Lower leg skin (tissue), 4 donors: Measurements from ENCODE around the gene BIN1. TPM values are rescaled to one million over a fixed set of nuclear protein-coding genes. Genes with fewer than 3 reads are reported as not detected.

Experiments
- DNase-seq, 2 donors: peaks; one replicate each; pipeline ENCODE4 v3.0.0-alpha.2; 2019; ENCODE audit warnings: low spot score in 2 of 2
- H3K4me3 ChIP-seq: fragments of 200-600 bp; sonication (generic); 2 replicates; pipeline ENCODE4 v1.5.1; 2017; ENCODE audit warnings: mild to moderate bottlenecking, low read depth; ENCODE audit not compliant: poor library complexity, severe bottlenecking
- POLR2A ChIP-seq, 2 donors: fragments of 450-650 bp; IDR thresholded peaks; one replicate each; pipeline ENCODE4 v1.6.1; 2016 to 2017; ENCODE audit warnings: antibody characterized with exemption in 2 of 2, mild to moderate bottlenecking in 1 of 2, moderate library complexity in 1 of 2
- WGBS, 2 donors: methylation state at CpG; one replicate each; pipeline ENCODE4 v1.1.5; 2018; 5-methylcytosine and 5-hydroxymethylcytosine counted together
- intact Hi-C: fragments of 100-400 bp; cut with DNase I; formaldehyde crosslinking; loops from one replicate; pipeline ENCODE4 v1.15.0; 2023; ENCODE audit warnings: low total_unique reads
- total RNA-seq, 4 donors: library from RNA; depleted of rRNA; stranded (reverse); fragments of >200 nt; gene quantifications; one replicate each; pipeline ENCODE4 v1.1.0, GENCODE V29; 2016
- TF ChIP-seq, protein P1 (sequence below), 3 donors: fragments of 450-650 bp; IDR thresholded peaks; one replicate each; pipeline ENCODE4 v1.5.1; 2016; ENCODE audit warnings: antibody characterized with exemption in 3 of 3, mild to moderate bottlenecking in 3 of 3, moderate library complexity in 2 of 3

Gene BIN1
- total RNA-seq, 4 donors from 2014 or later = 8.4 to 18.2 (median 9.8) TPM

DNA sequence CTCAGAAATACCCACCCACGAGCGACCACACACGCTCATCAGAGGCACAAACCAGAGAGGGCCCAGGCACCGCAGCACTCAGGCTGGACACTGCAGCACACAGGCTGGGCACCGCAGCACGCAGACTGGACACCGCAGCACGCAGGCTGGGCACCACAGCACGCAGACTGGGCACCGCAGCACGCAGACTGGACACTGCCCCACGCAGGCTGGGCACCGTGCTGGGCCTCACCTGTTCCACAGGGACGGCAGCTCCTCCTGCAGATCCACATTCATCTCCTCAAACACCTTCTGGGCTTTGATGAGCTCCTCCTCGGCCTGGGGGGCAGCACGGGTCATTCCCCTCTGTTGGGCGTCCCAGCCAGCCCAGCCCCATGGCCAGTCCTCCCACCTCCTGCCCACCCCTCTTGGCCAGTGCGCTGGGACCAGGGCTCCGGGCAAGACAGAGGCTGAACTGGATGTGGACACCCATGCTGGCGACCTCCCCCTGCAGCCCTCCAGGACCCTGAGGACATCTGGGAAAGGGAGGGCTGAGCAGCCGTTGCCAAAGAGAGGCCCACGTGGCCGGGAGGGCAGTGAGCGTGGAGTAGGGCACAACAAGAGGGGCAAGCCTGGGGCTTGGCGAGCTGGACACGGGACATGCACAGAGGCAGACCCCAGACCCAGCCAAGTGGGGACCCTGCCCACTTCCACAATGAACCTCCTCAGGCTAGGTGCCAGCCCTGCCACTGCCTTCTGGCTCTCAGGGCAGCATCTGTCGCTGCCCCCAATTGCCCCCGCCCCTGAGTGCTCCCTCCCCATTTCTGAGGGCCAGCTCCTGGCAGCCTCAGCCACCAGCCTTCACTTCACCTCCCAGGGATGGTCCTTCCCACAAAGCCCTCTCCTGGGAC is 43.0 kb downstream of the BIN1 start:
- TF ChIP-seq, protein P1, sequence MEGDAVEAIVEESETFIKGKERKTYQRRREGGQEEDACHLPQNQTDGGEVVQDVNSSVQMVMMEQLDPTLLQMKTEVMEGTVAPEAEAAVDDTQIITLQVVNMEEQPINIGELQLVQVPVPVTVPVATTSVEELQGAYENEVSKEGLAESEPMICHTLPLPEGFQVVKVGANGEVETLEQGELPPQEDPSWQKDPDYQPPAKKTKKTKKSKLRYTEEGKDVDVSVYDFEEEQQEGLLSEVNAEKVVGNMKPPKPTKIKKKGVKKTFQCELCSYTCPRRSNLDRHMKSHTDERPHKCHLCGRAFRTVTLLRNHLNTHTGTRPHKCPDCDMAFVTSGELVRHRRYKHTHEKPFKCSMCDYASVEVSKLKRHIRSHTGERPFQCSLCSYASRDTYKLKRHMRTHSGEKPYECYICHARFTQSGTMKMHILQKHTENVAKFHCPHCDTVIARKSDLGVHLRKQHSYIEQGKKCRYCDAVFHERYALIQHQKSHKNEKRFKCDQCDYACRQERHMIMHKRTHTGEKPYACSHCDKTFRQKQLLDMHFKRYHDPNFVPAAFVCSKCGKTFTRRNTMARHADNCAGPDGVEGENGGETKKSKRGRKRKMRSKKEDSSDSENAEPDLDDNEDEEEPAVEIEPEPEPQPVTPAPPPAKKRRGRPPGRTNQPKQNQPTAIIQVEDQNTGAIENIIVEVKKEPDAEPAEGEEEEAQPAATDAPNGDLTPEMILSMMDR (IDR thresholded peaks at IDR 0.05) = no peak
- TF ChIP-seq POLR2A (IDR thresholded peaks at IDR 0.05) = no peak
- no peak for DNase-seq
- 83 to 86% methylated on average over 18 to 21 of the region's 28 CpGs for WGBS, 2 donors
- intact Hi-C loops = no loop called here
- no peak overlapping the region for H3K4me3 ChIP-seq

DNA sequence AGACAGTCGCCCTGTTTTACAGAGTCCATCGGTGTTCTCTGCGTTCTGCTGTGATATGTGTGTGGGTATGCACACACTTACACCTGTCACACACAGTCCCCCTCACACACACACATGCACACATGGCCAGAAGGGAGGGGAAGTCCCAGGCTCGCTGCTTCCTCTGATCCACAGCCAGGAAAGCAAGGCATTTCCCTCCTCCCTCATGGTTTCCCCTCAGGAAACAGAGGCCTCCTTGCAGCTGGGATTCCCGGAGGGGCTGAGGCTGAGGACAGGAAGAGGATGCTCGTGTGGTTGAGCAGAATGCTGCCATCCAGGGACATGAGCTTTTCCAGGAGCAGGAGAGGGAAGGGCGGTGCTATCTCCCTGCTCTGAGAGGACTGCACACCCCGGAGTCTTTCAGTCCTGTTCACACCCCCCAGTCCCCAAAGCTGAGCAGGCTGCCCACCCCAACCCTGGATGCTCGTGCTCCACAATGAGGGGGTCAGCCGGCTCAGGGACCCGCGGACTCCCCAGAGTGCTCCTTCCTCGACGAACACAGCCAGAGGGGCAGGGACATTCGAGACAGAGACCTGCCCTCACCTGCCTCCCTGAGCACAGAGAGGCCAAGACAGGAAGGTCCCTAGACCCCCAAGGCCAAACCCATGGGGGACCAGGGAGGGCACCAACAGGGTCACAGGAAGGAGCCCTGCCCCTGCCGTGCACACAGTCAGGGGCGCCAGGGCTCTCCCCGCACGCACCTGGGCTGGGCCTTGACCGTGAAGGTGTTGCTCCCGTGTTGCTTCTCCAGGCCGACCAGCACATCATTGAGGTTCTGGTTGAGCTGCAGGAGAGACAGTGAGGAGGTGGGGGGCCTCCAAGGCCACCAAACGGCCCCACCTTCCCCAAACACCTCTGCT is 45.3 kb downstream of the BIN1 start:
- no peak for DNase-seq
- intact Hi-C loops = no loop called here
- no peak overlapping the region for H3K4me3 ChIP-seq
- 65 to 74% methylated on average over 19 to 23 of the region's 23 CpGs for WGBS, 2 donors
- TF ChIP-seq, protein P1 (IDR thresholded peaks at IDR 0.05) = no peak
- TF ChIP-seq POLR2A (IDR thresholded peaks at IDR 0.05) = no peak

DNA sequence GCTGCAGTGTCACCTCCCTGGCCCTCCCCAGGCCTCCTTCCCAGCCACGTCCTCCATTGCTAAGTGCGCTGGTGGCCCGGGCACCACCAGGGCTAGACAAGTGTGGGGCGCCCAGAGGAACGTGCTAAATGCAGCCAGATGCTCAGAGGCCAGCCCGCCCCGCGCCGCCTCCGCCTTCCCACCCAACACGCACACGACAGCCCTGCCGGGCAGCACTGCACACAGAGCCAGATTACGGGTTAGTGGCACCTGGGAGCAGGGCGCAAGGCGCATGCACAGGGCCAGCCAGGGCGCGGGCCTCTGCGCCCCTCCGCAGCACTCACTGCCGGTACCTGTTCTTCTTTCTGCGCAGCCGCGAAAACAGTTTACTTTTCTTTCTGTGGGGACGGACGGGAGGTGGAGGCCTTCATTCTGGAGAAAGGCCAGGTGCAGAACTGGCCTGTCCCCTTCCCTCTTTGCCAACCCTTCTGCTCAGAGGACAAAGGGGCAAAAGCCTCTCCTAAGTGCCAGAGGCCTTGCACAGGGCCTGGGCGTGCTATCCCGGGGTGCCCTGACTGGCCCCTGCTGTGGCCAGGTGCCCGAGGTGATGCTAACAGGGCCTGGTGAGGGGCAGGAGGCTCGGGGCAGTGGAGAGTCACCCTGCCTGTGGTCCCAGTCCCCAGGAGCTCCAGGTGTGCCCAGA is 46.5 kb downstream of the BIN1 start:
- 95 to 96% methylated on average over 29 to 30 of the region's 30 CpGs for WGBS, 2 donors
- intact Hi-C loops = no loop called here
- DNase-seq = no peak
- H3K4me3 ChIP-seq = no peak overlapping the region
- TF ChIP-seq POLR2A (IDR thresholded peaks at IDR 0.05) = no peak
- TF ChIP-seq, protein P1 (IDR thresholded peaks at IDR 0.05) = no peak

DNA sequence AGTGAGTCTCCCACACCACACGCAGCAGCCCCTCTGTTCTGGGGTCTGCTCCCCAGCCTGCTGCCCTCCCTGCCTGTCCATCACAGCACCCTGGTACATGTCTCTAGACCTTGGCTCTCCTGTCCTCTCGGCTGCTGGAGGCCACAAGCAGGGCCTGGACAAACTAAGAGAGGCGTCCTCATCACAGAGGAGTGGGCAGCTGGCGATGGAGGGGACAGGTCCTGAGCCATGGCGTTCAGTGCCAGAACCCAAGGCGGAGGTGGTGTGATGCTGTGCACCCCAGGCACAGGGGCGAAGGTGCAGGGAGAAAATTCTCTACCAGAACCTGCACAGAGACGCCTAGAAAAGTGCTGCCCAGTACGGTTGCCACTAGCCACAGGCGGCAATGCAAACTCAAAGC is 47.4 kb downstream of the BIN1 start:
- WGBS, 2 donors = 94 to 98% methylated on average over 8 to 10 of the region's 10 CpGs
- intact Hi-C loops = no loop called here
- no peak for DNase-seq

DNA sequence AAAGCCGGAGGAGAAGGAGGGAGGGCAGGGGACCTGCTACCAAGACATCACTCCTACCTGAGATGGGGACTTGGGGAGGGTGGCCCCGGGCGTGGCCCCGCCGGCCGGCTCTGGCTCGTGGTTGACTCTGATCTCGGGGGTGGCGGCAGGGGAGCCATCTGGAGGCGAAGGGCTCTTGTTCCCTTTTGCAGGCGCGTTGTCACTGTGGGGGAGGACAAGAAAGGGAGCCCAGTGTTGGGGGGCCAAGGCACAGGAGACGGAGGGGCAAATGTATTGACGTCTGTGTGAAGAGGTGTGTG is 48.1 kb downstream of the BIN1 start:
- DNase-seq = no peak
- intact Hi-C loops = no loop called here
- TF ChIP-seq POLR2A (IDR thresholded peaks at IDR 0.05) = no peak
- TF ChIP-seq, protein P1 (IDR thresholded peaks at IDR 0.05) = no peak
- H3K4me3 ChIP-seq = no peak overlapping the region
- WGBS, 2 donors = 85 to 86% methylated on average over 14 of the region's 14 CpGs

More for the DNA sequence above, 47.4 kb downstream of the BIN1 start:
- TF ChIP-seq, protein P1 (IDR thresholded peaks at IDR 0.05) = no peak
- no peak for TF ChIP-seq POLR2A (IDR thresholded peaks at IDR 0.05)
- H3K4me3 ChIP-seq = no peak overlapping the region
